GM12891 (cell line): Measurements from ENCODE around the gene S100A8.
"Not testable (repeated sequence)": the region's sequence is repeated elsewhere in the genome, so short reads cannot be mapped to it uniquely, and the experiment has no call there.

Experiments
- POLR2A ChIP-seq: IDR thresholded peaks from 2 replicates; pipeline ENCODE4 v1.6.1; 2011; ENCODE audit warnings: low read depth, low read length, control low read depth
- POLR2AphosphoS5 ChIP-seq: IDR thresholded peaks from 2 replicates; pipeline ENCODE4 v1.6.1; 2011; ENCODE audit warnings: low read depth, low read length, control low read depth
- TAF1 ChIP-seq: IDR thresholded peaks from 2 replicates; pipeline ENCODE4 v1.6.1; 2011; ENCODE audit warnings: low read depth, low read length, control low read depth

DNA sequence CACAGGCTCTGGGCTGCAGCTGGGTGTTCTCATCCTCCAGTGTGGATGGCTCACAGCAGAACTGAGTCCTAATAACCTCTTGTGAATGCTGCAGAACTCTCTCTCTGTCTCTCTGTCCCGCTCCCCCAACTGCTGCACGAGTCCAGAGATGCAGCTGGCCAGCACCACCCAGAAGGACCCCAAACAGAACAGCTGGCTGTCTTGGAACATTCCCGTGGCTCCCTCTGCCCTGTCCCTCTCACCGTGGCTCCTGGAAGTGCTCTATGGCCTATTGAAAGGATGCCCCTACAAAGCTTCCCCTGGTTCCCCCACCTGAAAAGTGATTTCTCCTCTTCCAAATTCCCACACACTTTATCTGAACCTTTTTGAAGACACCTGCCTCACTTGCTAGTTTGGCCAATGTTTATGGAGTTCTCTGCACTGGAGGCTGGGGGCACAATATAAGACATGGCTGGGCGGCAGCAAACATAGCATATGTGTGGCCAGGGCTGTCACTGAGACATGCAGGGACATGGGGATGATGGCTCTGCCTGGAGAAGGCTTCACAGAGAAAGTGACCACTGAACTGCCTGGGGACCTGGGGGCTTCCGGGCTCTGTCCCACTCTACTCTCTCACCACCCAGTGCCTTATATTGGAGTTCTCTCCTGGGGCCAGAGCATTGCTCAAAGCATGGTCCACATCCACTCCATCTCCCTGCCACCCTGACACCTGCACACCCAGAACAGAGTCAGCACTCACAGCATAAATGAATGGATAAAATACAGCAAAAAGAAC lies 15.1 kb upstream of the S100A8 start:
- TF ChIP-seq POLR2A, TAF1, POLR2AphosphoS5: not testable (repeated sequence)
